HL-60 (cell line): ENCODE data around the gene CRELD2.

Source experiments
- DNase-seq, 2 experiments: peaks; one replicate each; pipeline ENCODE4 v3.0.0-alpha.2; 2010 to 2020; ENCODE audit warnings: low read depth in 1 of 2, low spot score in 1 of 2
- H3K27ac ChIP-seq: fragments of 250-450 bp; sonication (Bioruptor Pico); replicated peaks from 2 replicates; pipeline ENCODE4 v1.5.1; 2020; ENCODE audit warnings: mild to moderate bottlenecking, moderate library complexity
- H3K27me3 ChIP-seq: fragments of 250-450 bp; sonication (Bioruptor Pico); 2 replicates; pipeline ENCODE4 v1.5.1; 2021; ENCODE audit warnings: mild to moderate bottlenecking, moderate library complexity; ENCODE audit not compliant: insufficient read depth, poor library complexity, severe bottlenecking
- H3K4me3 ChIP-seq: replicated peaks from 2 replicates; pipeline ENCODE4 v1.5.1; 2011; ENCODE audit warnings: mild to moderate bottlenecking, control low read depth, low read length; ENCODE audit not compliant: insufficient read depth
- GABPA ChIP-seq: IDR thresholded peaks from 2 replicates; pipeline ENCODE4 v1.6.1; 2012; ENCODE audit warnings: low read depth
- POLR2AphosphoS5 ChIP-seq: IDR thresholded peaks from 2 replicates; pipeline ENCODE4 v1.6.1; 2012; ENCODE audit warnings: low read depth
- SPI1 ChIP-seq: IDR thresholded peaks from 2 replicates; pipeline ENCODE4 v1.6.1; 2012; ENCODE audit warnings: low read depth, mild to moderate bottlenecking, borderline replicate concordance
- TF ChIP-seq, protein P1 (sequence below): IDR thresholded peaks from one replicate; pipeline ENCODE4 v1.5.1; 2011; ENCODE audit warnings: low read length, control low read depth, inconsistent platforms; ENCODE audit not compliant: insufficient read depth
- TF ChIP-seq, protein P2 (sequence below): IDR thresholded peaks from 2 replicates; pipeline ENCODE4 v1.6.1; 2012; ENCODE audit warnings: low read depth; ENCODE audit not compliant: insufficient replicate concordance

Gene CRELD2

DNA sequence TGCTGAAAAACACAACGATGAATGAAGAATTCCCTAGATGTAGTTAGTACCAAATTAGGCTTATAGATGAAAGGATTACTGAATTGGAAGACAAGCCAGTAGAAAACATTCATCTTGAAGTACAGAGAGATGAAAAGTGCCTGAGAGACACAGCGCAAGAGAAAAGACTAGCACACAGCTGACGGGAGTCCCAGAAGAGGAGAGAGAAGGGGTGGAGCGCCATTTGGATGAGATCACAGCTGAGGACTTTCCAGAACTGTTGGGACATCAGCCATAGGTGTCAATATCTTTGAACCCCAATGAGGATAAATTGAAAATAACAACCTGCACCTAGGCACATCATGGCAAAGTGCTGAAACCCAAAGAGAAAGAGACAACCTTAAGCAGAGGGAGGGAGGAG is 25.4 kb upstream of the CRELD2 start:
- Histone ChIP-seq H3K27me3 (no peaks in the 10 kb centered on the region), H3K27ac (no peak overlapping the region), H3K4me3 (no peak overlapping the region)
- no peak for DNase-seq
- TF ChIP-seq, protein P1, sequence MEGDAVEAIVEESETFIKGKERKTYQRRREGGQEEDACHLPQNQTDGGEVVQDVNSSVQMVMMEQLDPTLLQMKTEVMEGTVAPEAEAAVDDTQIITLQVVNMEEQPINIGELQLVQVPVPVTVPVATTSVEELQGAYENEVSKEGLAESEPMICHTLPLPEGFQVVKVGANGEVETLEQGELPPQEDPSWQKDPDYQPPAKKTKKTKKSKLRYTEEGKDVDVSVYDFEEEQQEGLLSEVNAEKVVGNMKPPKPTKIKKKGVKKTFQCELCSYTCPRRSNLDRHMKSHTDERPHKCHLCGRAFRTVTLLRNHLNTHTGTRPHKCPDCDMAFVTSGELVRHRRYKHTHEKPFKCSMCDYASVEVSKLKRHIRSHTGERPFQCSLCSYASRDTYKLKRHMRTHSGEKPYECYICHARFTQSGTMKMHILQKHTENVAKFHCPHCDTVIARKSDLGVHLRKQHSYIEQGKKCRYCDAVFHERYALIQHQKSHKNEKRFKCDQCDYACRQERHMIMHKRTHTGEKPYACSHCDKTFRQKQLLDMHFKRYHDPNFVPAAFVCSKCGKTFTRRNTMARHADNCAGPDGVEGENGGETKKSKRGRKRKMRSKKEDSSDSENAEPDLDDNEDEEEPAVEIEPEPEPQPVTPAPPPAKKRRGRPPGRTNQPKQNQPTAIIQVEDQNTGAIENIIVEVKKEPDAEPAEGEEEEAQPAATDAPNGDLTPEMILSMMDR: no peak
- TF ChIP-seq GABPA (no peak), POLR2AphosphoS5 (no peak), SPI1 (no peak)
- TF ChIP-seq, protein P2, sequence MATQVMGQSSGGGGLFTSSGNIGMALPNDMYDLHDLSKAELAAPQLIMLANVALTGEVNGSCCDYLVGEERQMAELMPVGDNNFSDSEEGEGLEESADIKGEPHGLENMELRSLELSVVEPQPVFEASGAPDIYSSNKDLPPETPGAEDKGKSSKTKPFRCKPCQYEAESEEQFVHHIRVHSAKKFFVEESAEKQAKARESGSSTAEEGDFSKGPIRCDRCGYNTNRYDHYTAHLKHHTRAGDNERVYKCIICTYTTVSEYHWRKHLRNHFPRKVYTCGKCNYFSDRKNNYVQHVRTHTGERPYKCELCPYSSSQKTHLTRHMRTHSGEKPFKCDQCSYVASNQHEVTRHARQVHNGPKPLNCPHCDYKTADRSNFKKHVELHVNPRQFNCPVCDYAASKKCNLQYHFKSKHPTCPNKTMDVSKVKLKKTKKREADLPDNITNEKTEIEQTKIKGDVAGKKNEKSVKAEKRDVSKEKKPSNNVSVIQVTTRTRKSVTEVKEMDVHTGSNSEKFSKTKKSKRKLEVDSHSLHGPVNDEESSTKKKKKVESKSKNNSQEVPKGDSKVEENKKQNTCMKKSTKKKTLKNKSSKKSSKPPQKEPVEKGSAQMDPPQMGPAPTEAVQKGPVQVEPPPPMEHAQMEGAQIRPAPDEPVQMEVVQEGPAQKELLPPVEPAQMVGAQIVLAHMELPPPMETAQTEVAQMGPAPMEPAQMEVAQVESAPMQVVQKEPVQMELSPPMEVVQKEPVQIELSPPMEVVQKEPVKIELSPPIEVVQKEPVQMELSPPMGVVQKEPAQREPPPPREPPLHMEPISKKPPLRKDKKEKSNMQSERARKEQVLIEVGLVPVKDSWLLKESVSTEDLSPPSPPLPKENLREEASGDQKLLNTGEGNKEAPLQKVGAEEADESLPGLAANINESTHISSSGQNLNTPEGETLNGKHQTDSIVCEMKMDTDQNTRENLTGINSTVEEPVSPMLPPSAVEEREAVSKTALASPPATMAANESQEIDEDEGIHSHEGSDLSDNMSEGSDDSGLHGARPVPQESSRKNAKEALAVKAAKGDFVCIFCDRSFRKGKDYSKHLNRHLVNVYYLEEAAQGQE: no peak

DNA sequence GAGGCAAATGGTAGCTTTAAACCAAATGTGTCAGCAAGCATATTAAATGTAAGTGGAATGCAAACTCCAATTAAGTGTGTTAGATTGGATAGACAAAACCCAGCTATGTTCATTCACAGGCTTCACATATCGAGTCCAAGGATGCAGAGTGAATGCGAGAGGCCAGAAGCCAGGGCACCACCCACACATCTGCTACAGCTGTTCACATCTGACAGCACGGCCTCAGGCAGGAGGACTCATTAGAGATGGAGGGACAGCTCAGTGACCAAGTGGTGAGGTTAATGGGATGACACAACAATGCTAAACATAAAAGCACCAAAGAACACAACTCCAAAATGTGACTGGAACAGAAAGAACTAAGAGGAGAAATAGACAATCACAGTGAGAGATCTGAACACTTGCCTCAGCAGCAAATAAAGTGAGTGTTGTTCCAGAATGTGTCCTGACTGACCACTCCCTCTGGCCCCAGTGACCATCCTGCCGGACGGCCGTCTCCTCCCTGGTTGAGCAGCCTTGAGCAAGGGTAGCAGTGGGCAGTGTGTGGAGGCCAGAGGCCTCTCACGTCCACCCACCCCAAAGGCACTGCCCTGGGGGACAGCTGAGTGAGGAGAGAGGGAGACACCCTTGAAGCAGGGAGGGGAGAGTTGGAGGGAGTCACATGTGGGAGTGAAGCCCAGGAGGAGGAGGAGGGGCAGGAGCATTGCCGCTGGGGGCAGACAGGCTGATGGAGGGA is 23.9 kb upstream of the CRELD2 start:
- Histone ChIP-seq H3K27ac (no peak overlapping the region), H3K4me3 (no peak overlapping the region), H3K27me3 (no peaks in the 10 kb centered on the region)
- no peak for DNase-seq
- peak; percentile 44; the same call in 1 of the 2 replicates for TF ChIP-seq POLR2AphosphoS5
- TF ChIP-seq, protein P1: no peak

DNA sequence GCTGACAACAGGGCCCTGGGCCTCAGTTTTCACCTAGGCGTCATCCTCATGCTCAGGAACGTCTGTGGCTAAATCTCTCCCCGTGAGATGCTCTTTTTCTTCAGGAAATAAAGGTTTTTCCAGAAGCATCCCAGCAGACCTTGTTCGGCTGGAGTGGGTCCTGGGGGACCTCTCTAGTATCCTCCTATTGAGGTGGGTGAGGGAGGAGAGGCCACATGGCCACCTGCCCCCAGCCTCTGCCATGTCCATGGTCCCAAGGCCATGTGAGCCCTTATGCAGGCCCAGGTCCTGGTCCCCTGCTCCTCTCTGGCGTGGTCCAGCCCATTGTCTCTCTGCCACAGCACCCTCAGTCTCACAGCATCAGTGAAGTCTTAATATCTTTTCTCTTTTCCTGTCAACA is 22.2 kb upstream of the CRELD2 start:
- H3K27me3 ChIP-seq: no peaks in the 10 kb centered on the region

More for the DNA sequence above, 22.2 kb upstream of the CRELD2 start:
- no peak for DNase-seq
- H3K27ac ChIP-seq: no peak overlapping the region
- TF ChIP-seq, protein P1: no peak
- no peak for TF ChIP-seq POLR2AphosphoS5
- no peak for TF ChIP-seq SPI1
- no peak for TF ChIP-seq GABPA
- TF ChIP-seq, protein P2: no peak
- H3K4me3 ChIP-seq: no peak overlapping the region
